ENCODE results near the gene ATP2A3.

Gene ATP2A3

DNA sequence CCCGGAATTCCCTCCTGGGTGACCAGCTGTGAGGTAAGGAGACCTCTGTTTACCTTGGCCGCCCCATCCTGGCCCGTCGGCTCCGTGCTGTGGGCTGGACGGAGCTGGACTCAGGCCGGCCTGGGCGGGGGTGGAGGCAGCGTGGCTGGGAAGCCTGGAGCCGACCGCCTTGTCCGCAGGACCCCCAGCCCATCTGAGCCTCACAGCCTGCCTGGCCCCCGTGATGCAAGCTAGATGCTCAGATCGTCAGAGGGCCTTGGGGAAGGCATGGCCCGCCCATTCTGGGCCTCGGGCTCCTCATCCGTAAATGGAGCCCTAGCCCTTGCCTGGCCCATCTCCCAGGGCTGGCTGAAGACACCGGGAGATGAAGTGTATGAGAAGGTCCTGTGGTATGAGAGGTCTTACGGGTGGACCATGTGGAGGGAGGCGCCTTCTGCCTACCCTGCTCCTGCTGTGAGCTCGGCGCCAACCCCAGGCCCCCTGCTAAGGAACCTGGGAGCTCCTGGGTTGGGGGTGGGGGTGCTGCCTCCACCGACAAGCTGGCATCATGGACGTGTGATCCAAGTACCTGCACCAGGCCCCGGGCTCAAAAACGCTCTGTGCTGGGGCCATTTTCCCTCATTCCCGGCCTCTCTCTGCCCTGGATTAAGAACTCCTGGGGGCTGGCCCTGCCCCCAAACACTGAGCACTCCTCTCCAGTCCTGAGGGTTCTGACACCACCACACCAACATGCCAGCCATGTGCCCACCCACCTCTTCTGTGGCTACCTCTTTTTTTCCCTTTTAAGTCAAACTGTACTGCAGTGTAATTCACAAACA lies 42.5 kb downstream of the ATP2A3 start:
- Mint-ChIP-seq H3K36me3 (peaks cover 29% of the 10 kb centered on the region), H3K9me3 (no peaks in the 10 kb centered on the region), H3K4me1 (peaks cover 18% of the 10 kb centered on the region), H3K27ac (peak overlapping the region; percentile 81), H3K4me3 (no peak overlapping the region)
- ATAC-seq (no peak), DNase-seq (ENCODE audit: low spot score in 2 of 2) (no peak)

- Mint-ChIP-seq H3K4me3 (no peak overlapping the region), H3K27ac (peak overlapping the region; percentile 20), H3K9me3 (no peaks in the 10 kb centered on the region), H3K4me1 (peaks cover 25% of the 10 kb centered on the region), H3K36me3 (peaks cover 27% of the 10 kb centered on the region)
- DNase-seq (ENCODE audit: low spot score in 2 of 2) (no peak), ATAC-seq (no peak)
These were observed 43.2 kb downstream of the ATP2A3 start for GRCh38 chr17:3921006-3921405.

- Mint-ChIP-seq H3K4me3 (no peak overlapping the region), H3K4me1 (peaks cover 34% of the 10 kb centered on the region)
These were observed 45.1 kb downstream of the ATP2A3 start for GRCh38 chr17:3919123-3919624.

GRCh38 chr17:3918372-3919122 lies 45.7 kb downstream of the ATP2A3 start:
- Mint-ChIP-seq H3K4me3 (no peak overlapping the region), H3K27ac (peak overlapping the region; percentile 40), H3K9me3 (no peaks in the 10 kb centered on the region), H3K4me1 (peaks cover 40% of the 10 kb centered on the region), H3K36me3 (peaks cover 7% of the 10 kb centered on the region)
- ATAC-seq (no peak), DNase-seq (ENCODE audit: low spot score in 2 of 2) (no peak)

More at GRCh38 chr17:3919123-3919624, 45.1 kb downstream of the ATP2A3 start:
- ATAC-seq (no peak), DNase-seq (ENCODE audit: low spot score in 2 of 2) (no peak)
- Mint-ChIP-seq H3K27ac (peak overlapping the region; percentile 40), H3K36me3 (peaks cover 9% of the 10 kb centered on the region), H3K9me3 (no peaks in the 10 kb centered on the region)

DNA sequence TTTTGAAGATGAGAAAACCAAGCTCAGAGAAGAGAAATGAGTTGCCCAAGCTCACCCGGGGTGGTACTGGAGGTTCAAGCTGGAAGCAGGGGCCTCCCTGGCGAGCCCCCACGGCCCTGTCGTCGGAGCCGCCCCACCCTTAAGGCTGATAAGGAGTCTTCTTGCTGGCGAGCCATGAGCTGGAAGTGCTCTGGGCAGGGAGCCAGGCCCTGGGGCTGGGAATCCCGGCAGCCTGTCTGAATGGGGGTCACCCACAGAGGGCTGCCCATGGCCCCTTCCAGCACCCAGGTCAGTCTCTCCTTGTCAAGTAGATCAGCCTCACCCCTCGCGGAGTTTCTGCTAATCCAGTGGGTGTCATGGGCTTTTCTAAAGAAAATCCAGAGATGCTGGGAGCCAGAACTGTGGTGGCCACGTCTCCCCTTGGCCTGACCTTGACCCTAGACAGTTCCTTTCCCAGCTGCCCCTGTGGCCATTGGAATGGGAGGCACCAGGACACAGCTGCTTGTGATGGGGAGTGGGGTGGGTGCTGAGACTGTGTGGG lies 46.8 kb downstream of the ATP2A3 start:
- Mint-ChIP-seq H3K4me3 (peak overlapping the region; percentile 70), H3K9me3 (no peaks in the 10 kb centered on the region), H3K36me3 (peaks cover 7% of the 10 kb centered on the region), H3K27ac (peak overlapping the region; percentile 88), H3K4me1 (peaks cover 36% of the 10 kb centered on the region)
- ATAC-seq (no peak), DNase-seq (ENCODE audit: low spot score in 2 of 2) (no peak)

DNA sequence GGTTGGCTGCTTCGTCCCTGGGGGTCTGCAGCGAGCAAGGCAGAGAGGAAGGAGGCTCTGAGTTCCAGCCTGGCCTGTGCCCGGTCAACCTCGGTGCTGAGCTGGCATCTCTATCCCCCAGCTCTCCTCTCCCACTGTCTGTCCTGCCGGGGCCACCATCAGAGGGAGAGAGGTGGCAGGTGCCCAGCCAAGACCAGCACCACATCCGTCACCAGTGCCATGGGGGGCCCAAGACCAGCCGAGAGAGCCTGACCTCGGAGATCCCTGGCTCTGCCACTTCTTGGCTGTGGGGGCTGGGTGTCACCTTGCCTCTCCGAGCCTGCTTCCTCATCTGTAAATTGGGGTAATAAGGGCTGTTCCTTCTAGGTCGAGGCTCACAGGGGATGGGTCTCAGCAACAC lies 47.4 kb downstream of the ATP2A3 start:
- Mint-ChIP-seq H3K4me3 (peak overlapping the region; percentile 70), H3K9me3 (no peaks in the 10 kb centered on the region), H3K27ac (peak overlapping the region; percentile 88), H3K36me3 (peaks cover under 1% of the 10 kb centered on the region), H3K4me1 (peaks cover 37% of the 10 kb centered on the region)
- ATAC-seq (no peak), DNase-seq (ENCODE audit: low spot score in 2 of 2) (no peak)

DNA sequence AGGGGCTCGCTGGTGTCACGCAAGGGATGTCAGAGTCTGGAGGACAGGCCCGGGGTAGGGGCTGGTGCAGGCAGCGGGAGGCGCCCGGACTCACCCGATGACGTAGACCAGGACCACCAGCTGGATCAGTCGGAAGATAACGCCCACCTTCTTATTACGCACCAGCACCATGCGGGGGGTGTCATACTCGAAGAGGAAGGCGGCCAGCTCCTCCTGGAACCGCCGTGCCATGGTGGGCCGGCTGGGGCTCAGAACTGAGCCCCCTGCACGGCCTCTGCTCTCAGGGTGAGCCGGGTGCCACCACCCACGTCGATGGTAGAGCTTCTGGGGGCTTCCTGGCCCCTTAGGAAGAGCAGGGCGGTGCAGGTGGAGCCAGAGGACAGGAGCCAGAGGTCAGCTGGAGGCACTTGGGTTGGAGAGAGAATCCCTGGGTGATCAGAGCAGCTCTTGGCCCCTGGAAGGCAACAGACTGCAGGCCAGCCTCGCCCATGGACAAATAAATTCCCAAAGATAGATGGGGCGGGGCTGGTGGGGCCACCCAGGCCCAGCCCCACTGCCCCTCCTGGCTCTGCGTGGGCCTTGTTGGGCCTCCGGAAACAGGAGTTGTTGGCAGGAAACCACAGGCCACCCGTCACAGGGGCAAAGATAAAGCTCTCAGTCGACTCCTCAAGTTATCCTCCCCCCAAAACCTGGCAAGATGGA lies 48.1 kb downstream of the ATP2A3 start, which contains the start of gene P2RX1:
Gene P2RX1 (minus strand): TSS at position 471 of the 702 bp plus-strand sequence. CDS start 240 bp downstream, at position 231.
- H3K4me3 Mint-ChIP-seq = peak within 1 kb of the TSS; percentile 70
- H3K27ac Mint-ChIP-seq = peak within 1 kb of the TSS; percentile 88

DNA sequence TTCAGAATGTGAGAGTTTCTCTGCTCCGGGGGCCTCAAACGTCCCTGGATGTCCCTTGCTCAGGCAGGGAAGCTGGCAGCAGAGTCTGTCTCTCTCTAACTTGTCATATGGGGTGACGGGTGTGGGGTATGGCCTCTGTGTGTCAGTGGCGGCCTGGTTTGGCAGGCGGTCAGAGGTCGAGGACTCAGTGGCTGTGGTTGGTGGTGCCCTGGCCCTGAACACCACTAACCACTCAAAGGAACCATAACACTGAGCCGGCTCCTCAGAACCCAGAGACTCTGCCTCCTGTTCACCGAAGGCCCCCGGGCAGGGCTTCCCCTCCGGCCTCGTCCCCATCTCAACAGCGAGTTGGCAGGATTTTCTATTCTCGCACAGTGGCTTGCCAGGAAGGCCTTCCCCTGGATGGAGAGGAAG lies 48.6 kb downstream of the ATP2A3 start:
- peak overlapping the region; percentile 70 for H3K4me3 Mint-ChIP-seq
- H3K9me3 Mint-ChIP-seq = no peaks in the 10 kb centered on the region
- ATAC-seq (no peak), DNase-seq (ENCODE audit: low spot score in 2 of 2) (no peak)
- peaks cover 48% of the 10 kb centered on the region for H3K4me1 Mint-ChIP-seq
- no peaks in the 10 kb centered on the region for H3K36me3 Mint-ChIP-seq
- H3K27ac Mint-ChIP-seq = peak overlapping the region; percentile 88

More for the DNA sequence above, 48.1 kb downstream of the ATP2A3 start, which contains the start of gene P2RX1:
- peaks cover 44% of the 10 kb centered on the region for H3K4me1 Mint-ChIP-seq
- ATAC-seq (peak; percentile 52), DNase-seq (ENCODE audit: low spot score in 2 of 2) (no peak)
- no peaks in the 10 kb centered on the region for H3K36me3 Mint-ChIP-seq
- no peaks in the 10 kb centered on the region for H3K9me3 Mint-ChIP-seq

GRCh38 chr17:3914312-3914670 lies 49.9 kb downstream of the ATP2A3 start:
- peak overlapping the region; percentile 90 for H3K27ac Mint-ChIP-seq
- DNase-seq (ENCODE audit: low spot score in 2 of 2) (no peak), ATAC-seq (peak; percentile 4)
- peak overlapping the region; percentile 70 for H3K4me3 Mint-ChIP-seq
- no peaks in the 10 kb centered on the region for H3K9me3 Mint-ChIP-seq
- H3K36me3 Mint-ChIP-seq = no peaks in the 10 kb centered on the region
- H3K4me1 Mint-ChIP-seq = peaks cover 54% of the 10 kb centered on the region

- peaks cover 54% of the 10 kb centered on the region for H3K4me1 Mint-ChIP-seq
- ATAC-seq (peak; percentile 80), DNase-seq (ENCODE audit: low spot score in 2 of 2) (peak; percentile 82 to 91)
- no peaks in the 10 kb centered on the region for H3K9me3 Mint-ChIP-seq
- peak overlapping the region; percentile 70 for H3K4me3 Mint-ChIP-seq
- no peaks in the 10 kb centered on the region for H3K36me3 Mint-ChIP-seq
- H3K27ac Mint-ChIP-seq = peak overlapping the region; percentile 90
These were observed 50.5 kb downstream of the ATP2A3 start for GRCh38 chr17:3913531-3914311.

DNA sequence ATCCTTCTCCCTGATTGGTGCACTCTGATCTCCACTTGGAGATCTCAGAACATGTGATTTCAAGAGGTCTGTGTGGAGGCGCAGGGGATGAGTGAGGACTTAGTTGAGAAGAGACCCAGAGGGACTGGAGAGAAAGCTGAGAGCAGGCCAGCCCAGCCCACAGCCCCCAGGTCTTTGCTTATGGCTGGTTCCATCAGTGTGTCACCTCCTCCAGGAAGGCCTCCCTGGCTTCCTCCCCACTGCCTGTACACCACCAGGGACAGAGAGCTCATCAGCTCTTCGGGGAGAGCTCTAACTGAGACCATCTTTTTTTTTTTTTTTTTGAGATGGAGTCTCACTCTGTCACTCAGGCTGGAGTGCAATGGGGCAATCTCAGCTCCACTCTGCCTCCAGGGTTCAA lies 51.4 kb downstream of the ATP2A3 start:
- Mint-ChIP-seq H3K4me1 (peaks cover 54% of the 10 kb centered on the region), H3K9me3 (no peaks in the 10 kb centered on the region), H3K36me3 (no peaks in the 10 kb centered on the region)

DNA sequence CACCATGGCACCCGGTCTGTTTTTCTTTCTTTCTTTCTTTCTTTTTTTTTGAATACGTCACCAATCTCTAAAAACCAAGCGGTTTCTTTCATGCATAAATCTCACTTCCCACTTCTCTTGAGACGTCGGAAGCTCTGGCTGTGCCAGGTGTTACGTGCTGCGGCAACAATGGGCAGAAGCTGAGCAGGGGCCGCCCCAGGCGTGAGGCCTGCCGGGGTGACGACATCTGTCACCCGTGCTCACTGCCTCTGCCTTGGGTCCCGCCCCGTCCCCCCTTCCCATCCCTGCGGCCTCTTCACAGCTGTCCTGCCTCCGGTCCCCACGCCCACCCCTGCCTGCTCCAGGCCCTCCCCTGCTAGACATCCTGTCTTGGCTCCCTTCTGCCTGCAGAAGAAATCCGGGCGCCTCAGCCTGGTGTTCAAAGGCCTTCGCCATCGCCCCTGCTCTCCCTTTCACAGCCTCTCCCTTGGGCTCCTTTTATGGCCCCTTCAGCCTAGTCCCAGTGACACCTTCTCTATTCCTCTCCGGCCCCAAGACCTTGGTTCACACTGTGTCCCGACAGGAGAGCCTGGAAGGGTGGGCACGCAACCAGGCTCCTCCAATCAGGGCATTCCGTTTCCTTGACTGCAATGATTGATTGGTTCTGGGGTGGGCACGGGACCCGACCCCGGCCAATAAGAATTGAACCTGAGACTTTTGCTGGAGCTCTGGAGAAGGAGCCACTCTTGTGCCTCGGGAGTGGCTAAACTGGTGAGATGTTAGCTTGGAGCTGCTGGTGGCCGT lies 52.8 kb downstream of the ATP2A3 start:
- Mint-ChIP-seq H3K4me1 (peaks cover 52% of the 10 kb centered on the region), H3K4me3 (peak overlapping the region; percentile 57), H3K9me3 (no peaks in the 10 kb centered on the region), H3K36me3 (no peaks in the 10 kb centered on the region), H3K27ac (peak overlapping the region; percentile 85)
- DNase-seq (ENCODE audit: low spot score in 2 of 2) = no peak
- peak; percentile 84 for ATAC-seq

More for the DNA sequence above, 51.4 kb downstream of the ATP2A3 start:
- DNase-seq (ENCODE audit: low spot score in 2 of 2) (no peak), ATAC-seq (no peak)
- peak overlapping the region; percentile 57 for H3K27ac Mint-ChIP-seq
- no peak overlapping the region for H3K4me3 Mint-ChIP-seq

DNA sequence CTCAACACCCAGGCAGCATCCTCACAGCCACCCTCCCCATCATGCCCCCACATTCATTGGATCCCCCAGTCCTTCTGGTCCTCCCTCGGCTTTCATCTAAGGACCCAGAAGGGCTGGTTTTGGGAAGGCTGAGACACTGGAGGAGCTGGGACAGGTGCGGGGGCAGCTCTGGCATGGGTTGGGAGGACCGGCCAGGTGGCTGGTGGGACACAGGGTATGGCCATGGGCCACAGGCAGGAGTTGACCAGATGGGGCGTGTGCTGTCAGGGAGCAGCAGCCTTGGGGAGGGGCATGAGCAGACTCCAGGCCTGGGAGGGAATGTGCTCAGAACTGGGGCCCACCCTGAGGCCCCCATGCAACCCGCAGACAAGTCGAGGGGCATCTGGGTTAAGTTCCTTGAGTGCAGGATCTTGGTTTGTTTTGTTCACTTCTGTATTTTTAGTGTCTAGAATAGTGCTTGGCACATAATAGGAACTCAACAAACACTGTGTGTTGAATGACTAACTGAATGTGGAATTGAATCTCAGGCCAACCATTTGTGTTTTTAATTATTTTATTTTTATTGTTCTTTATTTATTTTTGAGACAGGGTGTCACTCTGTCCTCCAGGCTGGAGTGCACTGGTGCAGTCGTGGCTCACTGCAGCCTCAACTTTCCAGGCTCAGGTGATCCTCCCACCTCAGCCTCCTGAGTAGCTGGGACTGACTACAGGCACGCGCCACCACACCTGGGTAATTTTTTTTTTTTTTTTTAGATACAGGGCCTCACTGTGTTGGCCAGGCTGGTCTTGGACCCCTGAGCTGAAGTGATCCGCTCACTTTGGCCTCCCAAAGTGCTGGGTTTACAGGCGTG lies 53.6 kb downstream of the ATP2A3 start:
- H3K9me3 Mint-ChIP-seq = no peaks in the 10 kb centered on the region
- DNase-seq (ENCODE audit: low spot score in 2 of 2) (no peak), ATAC-seq (no peak)
- H3K36me3 Mint-ChIP-seq = no peaks in the 10 kb centered on the region
- peak overlapping the region; percentile 85 for H3K27ac Mint-ChIP-seq
- peak overlapping the region; percentile 57 for H3K4me3 Mint-ChIP-seq
- peaks cover 44% of the 10 kb centered on the region for H3K4me1 Mint-ChIP-seq
